Measurements from ENCODE around the gene GPSM1.

GPSM1 gene

GRCh38 chr9:136291306-136292025, 35.9 kb upstream of the GPSM1 start:
- DNase-seq (ENCODE audit: low spot score): no peak

GRCh38 chr9:136292026-136292538, 35.3 kb upstream of the GPSM1 start:
- no peak for DNase-seq (ENCODE audit: low spot score)

- no peak for DNase-seq (ENCODE audit: low spot score)
Measured at GRCh38 chr9:136292591-136293448, 34.5 kb upstream of the GPSM1 start.

GRCh38 chr9:136293476-136294077, 33.8 kb upstream of the GPSM1 start:
- no peak for DNase-seq (ENCODE audit: low spot score)

- no peak for DNase-seq (ENCODE audit: low spot score)
Measured at GRCh38 chr9:136294437-136294836, 32.9 kb upstream of the GPSM1 start.

- DNase-seq (ENCODE audit: low spot score): no peak
Measured at GRCh38 chr9:136295055-136295454, 32.3 kb upstream of the GPSM1 start.

- DNase-seq (ENCODE audit: low spot score): no peak
Measured at GRCh38 chr9:136295542-136296433, 31.6 kb upstream of the GPSM1 start.

GRCh38 chr9:136296434-136297015, 30.8 kb upstream of the GPSM1 start:
- no peak for DNase-seq (ENCODE audit: low spot score)

GRCh38 chr9:136297016-136297691, 30.2 kb upstream of the GPSM1 start:
- no peak for DNase-seq (ENCODE audit: low spot score)

GRCh38 chr9:136297766-136298735, 29.3 kb upstream of the GPSM1 start:
- no peak for DNase-seq (ENCODE audit: low spot score)

- DNase-seq (ENCODE audit: low spot score): no peak
Measured at GRCh38 chr9:136299116-136299515, 28.2 kb upstream of the GPSM1 start.

GRCh38 chr9:136299541-136299940, 27.8 kb upstream of the GPSM1 start:
- DNase-seq (ENCODE audit: low spot score): no peak

GRCh38 chr9:136300016-136300545, 27.3 kb upstream of the GPSM1 start:
- DNase-seq (ENCODE audit: low spot score): no peak

GRCh38 chr9:136300866-136301265, 26.5 kb upstream of the GPSM1 start:
- DNase-seq (ENCODE audit: low spot score): no peak

GRCh38 chr9:136302527-136302926, 24.8 kb upstream of the GPSM1 start:
- DNase-seq (ENCODE audit: low spot score): no peak

GRCh38 chr9:136303066-136303824, 24.1 kb upstream of the GPSM1 start:
- no peak for DNase-seq (ENCODE audit: low spot score)

GRCh38 chr9:136303825-136304416, 23.4 kb upstream of the GPSM1 start, which contains the start of gene CCDC187:
TSS of gene CCDC187 (minus strand) at chr9:136304094. CDS start at chr9:136303830, 264 bp downstream.
- DNase-seq (ENCODE audit: low spot score): no peak

- DNase-seq (ENCODE audit: low spot score): no peak
Measured at GRCh38 chr9:136304456-136304855, 22.9 kb upstream of the GPSM1 start.

Data from COLO829 (cell line).